PC-9 (cell line): ENCODE results near the gene ODAD4. TPM values are rescaled to one million over a fixed set of nuclear protein-coding genes. Genes with fewer than 3 reads are reported as not detected.

ENCODE experiments used
- BruUV-seq: library from RNA; stranded (reverse); fragments of 400-500 nt; replicated peaks from 2 replicates; lab custom pipeline; 2021; lab: Mats Ljungman, UMichigan
- CTCF ChIA-PET: fragments of 300-600 bp; sonication (Branson Sonifier 250); formaldehyde crosslinking; loops from one replicate; lab custom pipeline; 2022; ENCODE audit warnings: antibody characterized with exemption; lab: Charles Lee
- POLR2A ChIA-PET: fragments of 300-600 bp; sonication (Branson Sonifier 250); formaldehyde crosslinking; loops from one replicate; lab custom pipeline; 2022; ENCODE audit warnings: antibody characterized with exemption; ENCODE audit not compliant: unreplicated experiment; lab: Charles Lee
- DNase-seq, 2 experiments: peaks; one replicate each; pipeline versions ENCODE4 v3.0.0 to v3.0.0-alpha.2; 2015 to 2022; ENCODE audit warnings: mixed read lengths in 1 of 2
- H2AFZ ChIP-seq: fragments of 200-600 bp; sonication (generic); 2 replicates; pipeline ENCODE4 v1.8.1; 2017; ENCODE audit warnings: antibody characterized with exemption
- H3F3A ChIP-seq: fragments of 200-600 bp; sonication (generic); 2 replicates; pipeline ENCODE4 v1.8.1; 2017; ENCODE audit warnings: antibody characterized with exemption, mild to moderate bottlenecking, low read depth; ENCODE audit not compliant: insufficient read depth
- H3K27ac ChIP-seq: fragments of 200-600 bp; sonication (generic); 2 replicates; pipeline ENCODE4 v1.6.1; 2016; ENCODE audit warnings: mixed run types
- H3K27me3 ChIP-seq: fragments of 200-600 bp; sonication (generic); 2 replicates; pipeline ENCODE4 v1.6.1; 2016; ENCODE audit warnings: low read depth, mixed run types; ENCODE audit not compliant: insufficient read depth
- H3K36me3 ChIP-seq: fragments of 200-600 bp; sonication (generic); 2 replicates; pipeline ENCODE4 v1.6.1; 2016; ENCODE audit warnings: low read depth, mixed run types
- H3K4me1 ChIP-seq: fragments of 200-600 bp; sonication (generic); replicated peaks from 2 replicates; pipeline ENCODE4 v1.6.1; 2016; ENCODE audit warnings: mixed run types; ENCODE audit not compliant: insufficient read depth
- H3K4me2 ChIP-seq: fragments of 200-600 bp; sonication (generic); 2 replicates; pipeline ENCODE4 v1.6.1; 2017; ENCODE audit warnings: mixed run types
- H3K4me3 ChIP-seq: fragments of 200-600 bp; sonication (generic); 2 replicates; pipeline ENCODE4 v1.6.1; 2016; ENCODE audit warnings: mixed run types
- H3K79me2 ChIP-seq: fragments of 200-600 bp; sonication (generic); 2 replicates; pipeline ENCODE4 v1.6.1; 2017; ENCODE audit warnings: low read depth, mixed run types
- H3K9me2 ChIP-seq: fragments of 200-600 bp; sonication (generic); 2 replicates; pipeline ENCODE4 v1.8.1; 2017; ENCODE audit warnings: mild to moderate bottlenecking; ENCODE audit not compliant: insufficient read depth
- H3K9me3 ChIP-seq: fragments of 200-600 bp; sonication (generic); 2 replicates; pipeline ENCODE4 v1.8.1; 2016; ENCODE audit warnings: low read depth; ENCODE audit not compliant: insufficient read depth
- H4K20me1 ChIP-seq: fragments of 200-600 bp; sonication (generic); 2 replicates; pipeline ENCODE4 v1.8.1; 2017; ENCODE audit not compliant: insufficient read depth
- EZH2 ChIP-seq: fragments of 200-600 bp; sonication (generic); IDR thresholded peaks from 2 replicates; pipeline ENCODE4 v1.8.0; 2017; ENCODE audit warnings: antibody characterized with exemption, low read depth
- intact Hi-C: fragments of 100-400 bp; cut with micrococcal nuclease; formaldehyde crosslinking; loops from one replicate; pipeline ENCODE4 v1.10.0; 2022; ENCODE audit not compliant: unreplicated experiment
- total RNA-seq: library from RNA; stranded (reverse); gene quantifications from 2 replicates; pipeline ENCODE4 v1.2.3, GENCODE V29; 2021
- TF ChIP-seq, protein P1 (sequence below): fragments of 200-600 bp; sonication (generic); conservative IDR thresholded peaks from 2 replicates; pipeline ENCODE4 v1.6.1; 2017; ENCODE audit warnings: mixed run types, antibody characterized with exemption, mild to moderate bottlenecking, moderate library complexity

ODAD4 gene
- total RNA-seq, 1 experiment from 2014 or later: 4.0 TPM

DNA sequence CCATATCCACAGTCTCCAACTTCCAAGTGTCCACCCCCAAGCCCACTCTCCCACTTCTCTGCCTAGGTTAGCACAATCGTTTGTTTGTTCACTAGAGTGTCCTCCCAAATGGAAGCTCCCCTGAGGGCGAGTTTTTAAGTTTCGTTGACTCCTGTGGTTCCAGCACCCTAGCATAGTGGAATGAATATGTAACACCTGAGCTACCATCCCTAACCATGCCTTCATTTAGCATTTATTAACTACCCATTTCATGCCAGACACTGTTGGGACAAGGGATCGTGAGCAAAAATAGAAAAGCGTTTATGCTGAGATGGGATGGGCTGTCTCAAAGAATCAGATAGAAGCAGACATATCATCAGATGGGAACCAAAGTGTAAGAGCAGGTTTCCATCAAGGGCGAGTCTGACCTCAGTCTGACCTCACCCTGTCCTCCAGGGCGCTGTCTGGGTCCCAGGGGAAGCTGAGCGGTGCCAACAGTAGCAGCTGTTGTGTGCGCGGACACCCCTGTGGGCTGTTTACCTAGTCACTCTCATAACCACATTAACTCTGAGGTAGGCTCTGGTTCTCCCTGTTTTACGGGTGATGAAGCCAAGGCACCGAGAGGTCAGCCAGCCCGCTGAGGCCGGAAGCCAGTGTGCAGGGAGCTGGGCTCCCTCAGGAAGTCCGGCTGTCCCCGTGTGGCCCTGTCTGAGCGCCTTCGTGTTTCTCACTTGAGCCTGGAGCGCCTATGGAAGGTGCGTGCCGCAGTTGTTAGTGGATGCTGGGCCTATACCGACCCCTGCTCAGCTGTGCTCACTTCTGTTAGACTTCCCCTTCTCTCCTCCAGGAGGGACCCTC is 42.4 kb downstream of the ODAD4 start:
- Histone ChIP-seq H3K4me2 (peak overlapping the region; percentile 49), H3K9me3 (no peaks in the 10 kb centered on the region), H3K27ac (peak overlapping the region; percentile 44), H4K20me1 (peaks cover 19% of the 10 kb centered on the region), H3K36me3 (peaks cover 23% of the 10 kb centered on the region), H2AFZ (no peak overlapping the region), H3K4me1 (peaks cover 25% of the 10 kb centered on the region), H3K4me3 (no peak overlapping the region), H3K27me3 (no peaks in the 10 kb centered on the region), H3K9me2 (no peaks in the 10 kb centered on the region), H3F3A (peaks cover 53% of the 10 kb centered on the region; the same call in 1 of the 2 replicates), H3K79me2 (peaks cover 8% of the 10 kb centered on the region)
- ChIA-PET CTCF (interaction anchor here (0.6 kb wide), 1 partner anchor 283 kb away, joined by 3 read pairs; no protein-coding TSS in a partner anchor), POLR2A (interaction anchor here (0.6 to 0.7 kb wide), 3 partner anchors 12 to 146 kb away, joined by 3 to 4 read pairs (median 3); no protein-coding TSS in a partner anchor)
- no peak for TF ChIP-seq EZH2
- TF ChIP-seq, protein P1, sequence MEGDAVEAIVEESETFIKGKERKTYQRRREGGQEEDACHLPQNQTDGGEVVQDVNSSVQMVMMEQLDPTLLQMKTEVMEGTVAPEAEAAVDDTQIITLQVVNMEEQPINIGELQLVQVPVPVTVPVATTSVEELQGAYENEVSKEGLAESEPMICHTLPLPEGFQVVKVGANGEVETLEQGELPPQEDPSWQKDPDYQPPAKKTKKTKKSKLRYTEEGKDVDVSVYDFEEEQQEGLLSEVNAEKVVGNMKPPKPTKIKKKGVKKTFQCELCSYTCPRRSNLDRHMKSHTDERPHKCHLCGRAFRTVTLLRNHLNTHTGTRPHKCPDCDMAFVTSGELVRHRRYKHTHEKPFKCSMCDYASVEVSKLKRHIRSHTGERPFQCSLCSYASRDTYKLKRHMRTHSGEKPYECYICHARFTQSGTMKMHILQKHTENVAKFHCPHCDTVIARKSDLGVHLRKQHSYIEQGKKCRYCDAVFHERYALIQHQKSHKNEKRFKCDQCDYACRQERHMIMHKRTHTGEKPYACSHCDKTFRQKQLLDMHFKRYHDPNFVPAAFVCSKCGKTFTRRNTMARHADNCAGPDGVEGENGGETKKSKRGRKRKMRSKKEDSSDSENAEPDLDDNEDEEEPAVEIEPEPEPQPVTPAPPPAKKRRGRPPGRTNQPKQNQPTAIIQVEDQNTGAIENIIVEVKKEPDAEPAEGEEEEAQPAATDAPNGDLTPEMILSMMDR: no peak
- DNase-seq: peak; percentile 81 to 90
- intact Hi-C loops: no loop called here
- no TSS peak for BruUV-seq

GRCh38 chr17:41973408-41973811 is 43.0 kb downstream of the ODAD4 start:
- no TSS peak for BruUV-seq
- peaks cover 23% of the 10 kb centered on the region for H3K36me3 ChIP-seq
- no peak overlapping the region for H3K4me3 ChIP-seq
- peak overlapping the region; percentile 49; the same call in 1 of the 2 replicates for H3K4me2 ChIP-seq
- peak overlapping the region; percentile 44; the same call in 1 of the 2 replicates for H3K27ac ChIP-seq
- ChIA-PET CTCF (no interaction called here), POLR2A (interaction anchor here (0.6 to 0.7 kb wide), 2 partner anchors 11 to 138 kb away, joined by 3 read pairs; no protein-coding TSS in a partner anchor)
- intact Hi-C loops: no loop called here
- TF ChIP-seq, protein P1: no peak
- TF ChIP-seq EZH2: no peak
- H4K20me1 ChIP-seq: peaks cover 26% of the 10 kb centered on the region
- H3K79me2 ChIP-seq: 0 out of 2 replicates have a peak, but pooled peaks cover 5% of the 10 kb centered on the region
- no peaks in the 10 kb centered on the region for H3K27me3 ChIP-seq
- H3K9me2 ChIP-seq: no peaks in the 10 kb centered on the region
- no peak overlapping the region for H2AFZ ChIP-seq
- peaks cover 60% of the 10 kb centered on the region; the same call in 1 of the 2 replicates for H3F3A ChIP-seq
- H3K9me3 ChIP-seq: no peaks in the 10 kb centered on the region
- H3K4me1 ChIP-seq: peaks cover 31% of the 10 kb centered on the region
- DNase-seq: no peak

- Histone ChIP-seq H2AFZ (no peak overlapping the region), H4K20me1 (peaks cover 26% of the 10 kb centered on the region), H3K9me2 (no peaks in the 10 kb centered on the region), H3K36me3 (peaks cover 27% of the 10 kb centered on the region), H3K27me3 (no peaks in the 10 kb centered on the region), H3K9me3 (no peaks in the 10 kb centered on the region), H3K79me2 (0 out of 2 replicates have a peak, but pooled peaks cover 5% of the 10 kb centered on the region), H3K4me2 (no peak overlapping the region), H3K27ac (no peak overlapping the region), H3F3A (peaks cover 58% of the 10 kb centered on the region; the same call in 1 of the 2 replicates), H3K4me3 (no peak overlapping the region), H3K4me1 (peaks cover 32% of the 10 kb centered on the region)
- DNase-seq: no peak
- intact Hi-C loops: no loop called here
- POLR2A ChIA-PET: interaction anchor here (0.7 kb wide), 1 partner anchor 133 kb away, joined by 5 read pairs; no protein-coding TSS in a partner anchor
- no TSS peak for BruUV-seq
- TF ChIP-seq, protein P1: no peak
- no peak for TF ChIP-seq EZH2
- CTCF ChIA-PET: no interaction called here
Observed at GRCh38 chr17:41974031-41974430, 43.6 kb downstream of the ODAD4 start.
